Left ventricle myocardium superior (tissue), 1 donor: ENCODE data around the gene SFMBT2. TPM values are rescaled to one million over a fixed set of nuclear protein-coding genes. Genes with fewer than 3 reads are reported as not detected.

Source experiments
- ATAC-seq: fragments of 200-7000 bp; cut with Tn5 transposase; one replicate; pipeline ENCODE4 v1.9.1; 2020; ENCODE audit warnings: mild to moderate bottlenecking, moderate library complexity
- DNase-seq: peaks from one replicate; pipeline ENCODE4 v3.0.0-alpha.2; 2020
- intact Hi-C: fragments of 100-400 bp; cut with micrococcal nuclease; formaldehyde crosslinking; loops from one replicate; pipeline ENCODE4 v1.11.0; 2022
- total RNA-seq: library from RNA; stranded (reverse); fragmentation: NEBNext Ultra II Directional; extraction: Animal tissue kit (Norgen Biotek cat#: 25700); gene quantifications from one replicate; pipeline ENCODE4 v1.2.1, GENCODE V29; 2021
- donor health status: DM: no; HTN: yes; CAD: no; lungs with severe emphysema.

The SFMBT2 gene
- total RNA-seq, 1 donor from 2014 or later: 11.0 TPM

GRCh38 chr10:7151538-7151937 is 259.3 kb downstream of the SFMBT2 start:
- intact Hi-C loops: no loop called here
- DNase-seq: no peak
- no peak for ATAC-seq

GRCh38 chr10:7150349-7150748 is 260.5 kb downstream of the SFMBT2 start:
- intact Hi-C loops: no loop called here
- ATAC-seq: no peak
- no peak for DNase-seq

GRCh38 chr10:7146189-7146588 is 264.6 kb downstream of the SFMBT2 start:
- intact Hi-C loops: no loop called here
- DNase-seq (no peak), ATAC-seq (no peak)

- no peak for DNase-seq
- intact Hi-C loops: no loop called here
- no peak for ATAC-seq
Observed at GRCh38 chr10:7136016-7136415, 274.8 kb downstream of the SFMBT2 start.

- intact Hi-C loops: no loop called here
- DNase-seq (no peak), ATAC-seq (no peak)
Observed at GRCh38 chr10:7135188-7135587, 275.6 kb downstream of the SFMBT2 start.

- DNase-seq: no peak
- intact Hi-C loops: no loop called here
- no peak for ATAC-seq
Observed at GRCh38 chr10:7134448-7134847, 276.4 kb downstream of the SFMBT2 start.

- intact Hi-C loops: no loop called here
- ATAC-seq: no peak
- DNase-seq: no peak
Observed at GRCh38 chr10:7133958-7134357, 276.9 kb downstream of the SFMBT2 start.

GRCh38 chr10:7133278-7133677 is 277.6 kb downstream of the SFMBT2 start:
- intact Hi-C loops: no loop called here
- no peak for ATAC-seq

GRCh38 chr10:7130191-7130911 is 280.5 kb downstream of the SFMBT2 start:
- ATAC-seq (no peak), DNase-seq (no peak)
- intact Hi-C loops: no loop called here

More at GRCh38 chr10:7133278-7133677, 277.6 kb downstream of the SFMBT2 start:
- no peak for DNase-seq

- intact Hi-C loops: no loop called here
- ATAC-seq (no peak), DNase-seq (no peak)
Observed at GRCh38 chr10:7123774-7124173, 287.1 kb downstream of the SFMBT2 start.

- intact Hi-C loops: no loop called here
- ATAC-seq (no peak), DNase-seq (no peak)
Observed at GRCh38 chr10:7122561-7122960, 288.3 kb downstream of the SFMBT2 start.

GRCh38 chr10:7121154-7121797 is 289.6 kb downstream of the SFMBT2 start:
- DNase-seq (peak; percentile 59), ATAC-seq (peak; percentile 77)
- intact Hi-C loops: no loop called here

GRCh38 chr10:7119325-7120015 is 291.4 kb downstream of the SFMBT2 start:
- ATAC-seq (no peak), DNase-seq (no peak)
- intact Hi-C loops: no loop called here

- DNase-seq (no peak), ATAC-seq (no peak)
- intact Hi-C loops: no loop called here
Observed at GRCh38 chr10:7117806-7118674, 292.8 kb downstream of the SFMBT2 start.

GRCh38 chr10:7117177-7117799 is 293.5 kb downstream of the SFMBT2 start:
- ATAC-seq (no peak), DNase-seq (no peak)
- intact Hi-C loops: no loop called here

GRCh38 chr10:7111561-7111960 is 299.3 kb downstream of the SFMBT2 start:
- DNase-seq: no peak
- intact Hi-C loops: no loop called here
- ATAC-seq: no peak

- DNase-seq (no peak), ATAC-seq (no peak)
- intact Hi-C loops: no loop called here
Observed at GRCh38 chr10:7111089-7111488, 299.7 kb downstream of the SFMBT2 start.
